ENCODE data around the gene COLGALT1.
A peak's percentile ranks its signal among the peaks of the same experiment; 100 is the strongest.
"Not testable (repeated sequence)": the region's sequence is repeated elsewhere in the genome, so short reads cannot be mapped to it uniquely, and the experiment has no call there.

COLGALT1 gene

GRCh38 chr19:17555480-17555928, at the start of gene COLGALT1:
TSS of gene COLGALT1 (plus strand) at chr19:17555649. CDS start at chr19:17555714, 65 bp downstream.
- Histone ChIP-seq H3K27ac (ENCODE audit: low read depth, low read length) (peak within 1 kb of the TSS; percentile 47), H3K4me1 (ENCODE audit: control insufficient read depth, insufficient read depth, low read length, unreplicated experiment) (peaks cover 28% of the 10 kb centered on the region), H3K36me3 (ENCODE audit: insufficient read depth, low read length) (no peaks in the 10 kb centered on the region)

GRCh38 chr19:17506745-17507144, 48.7 kb upstream of the COLGALT1 start:
- H3K27ac ChIP-seq (ENCODE audit: low read depth, low read length): no peak overlapping the region
- peaks cover 7% of the 10 kb centered on the region for H3K4me1 ChIP-seq (ENCODE audit: control insufficient read depth, insufficient read depth, low read length, unreplicated experiment)
- H2AFZ ChIP-seq (ENCODE audit: low read length, unreplicated experiment): no peak overlapping the region
- H3K79me2 ChIP-seq (ENCODE audit: control insufficient read depth, insufficient read depth, low read length, unreplicated experiment): peaks cover 36% of the 10 kb centered on the region
- no peaks in the 10 kb centered on the region for H3K36me3 ChIP-seq (ENCODE audit: insufficient read depth, low read length)
- no peaks in the 10 kb centered on the region for H3K27me3 ChIP-seq (ENCODE audit: insufficient read depth, low read length)
- no peak overlapping the region for H3K4me3 ChIP-seq (ENCODE audit: low read depth, low read length)

More at GRCh38 chr19:17555480-17555928, at the start of gene COLGALT1:
- Histone ChIP-seq H2AFZ (ENCODE audit: low read length, unreplicated experiment) (peak within 1 kb of the TSS; percentile 95), H3K27me3 (ENCODE audit: insufficient read depth, low read length) (no peaks in the 10 kb centered on the region), H3K4me3 (ENCODE audit: low read depth, low read length) (peak within 1 kb of the TSS; percentile 98), H3K79me2 (ENCODE audit: control insufficient read depth, insufficient read depth, low read length, unreplicated experiment) (peaks cover 19% of the 10 kb centered on the region)

- not testable (repeated sequence) for H3K36me3 ChIP-seq (ENCODE audit: insufficient read depth, low read length); H3K27me3 ChIP-seq (ENCODE audit: insufficient read depth, low read length); H3K4me1 ChIP-seq (ENCODE audit: control insufficient read depth, insufficient read depth, low read length, unreplicated experiment); H2AFZ ChIP-seq (ENCODE audit: low read length, unreplicated experiment)
- H3K4me3 ChIP-seq (ENCODE audit: low read depth, low read length): peak overlapping the region; percentile 65; the same call in 1 of the 2 replicates
- H3K79me2 ChIP-seq (ENCODE audit: control insufficient read depth, insufficient read depth, low read length, unreplicated experiment): peaks cover 41% of the 10 kb centered on the region
- peak overlapping the region; percentile 100 for H3K27ac ChIP-seq (ENCODE audit: low read depth, low read length)
Measured at GRCh38 chr19:17508558-17508933, 46.9 kb upstream of the COLGALT1 start.

- H2AFZ ChIP-seq (ENCODE audit: low read length, unreplicated experiment): no peak overlapping the region
Measured at GRCh38 chr19:17510220-17510993, 45.0 kb upstream of the COLGALT1 start.

GRCh38 chr19:17511724-17512573, 43.5 kb upstream of the COLGALT1 start:
- peak overlapping the region; percentile 86 for H3K4me3 ChIP-seq (ENCODE audit: low read depth, low read length)
- peaks cover 7% of the 10 kb centered on the region for H3K4me1 ChIP-seq (ENCODE audit: control insufficient read depth, insufficient read depth, low read length, unreplicated experiment)
- H3K27ac ChIP-seq (ENCODE audit: low read depth, low read length): peak overlapping the region; percentile 85
- peaks cover 29% of the 10 kb centered on the region for H3K79me2 ChIP-seq (ENCODE audit: control insufficient read depth, insufficient read depth, low read length, unreplicated experiment)
- H2AFZ ChIP-seq (ENCODE audit: low read length, unreplicated experiment): peak overlapping the region; percentile 83
- H3K27me3 ChIP-seq (ENCODE audit: insufficient read depth, low read length): no peaks in the 10 kb centered on the region
- peaks cover 11% of the 10 kb centered on the region; the same call in 1 of the 2 replicates for H3K36me3 ChIP-seq (ENCODE audit: insufficient read depth, low read length)

More at GRCh38 chr19:17510220-17510993, 45.0 kb upstream of the COLGALT1 start:
- Histone ChIP-seq H3K27ac (ENCODE audit: low read depth, low read length) (peak overlapping the region; percentile 85), H3K4me3 (ENCODE audit: low read depth, low read length) (peak overlapping the region; percentile 86), H3K36me3 (ENCODE audit: insufficient read depth, low read length) (peaks cover 3% of the 10 kb centered on the region; the same call in 1 of the 2 replicates), H3K4me1 (ENCODE audit: control insufficient read depth, insufficient read depth, low read length, unreplicated experiment) (peaks cover 7% of the 10 kb centered on the region), H3K79me2 (ENCODE audit: control insufficient read depth, insufficient read depth, low read length, unreplicated experiment) (peaks cover 37% of the 10 kb centered on the region), H3K27me3 (ENCODE audit: insufficient read depth, low read length) (no peaks in the 10 kb centered on the region)

GRCh38 chr19:17512574-17512939, 42.9 kb upstream of the COLGALT1 start:
- Histone ChIP-seq H3K36me3 (ENCODE audit: insufficient read depth, low read length) (peaks cover 16% of the 10 kb centered on the region), H3K27me3 (ENCODE audit: insufficient read depth, low read length) (no peaks in the 10 kb centered on the region), H3K4me1 (ENCODE audit: control insufficient read depth, insufficient read depth, low read length, unreplicated experiment) (peaks cover 7% of the 10 kb centered on the region), H3K4me3 (ENCODE audit: low read depth, low read length) (peak overlapping the region; percentile 86), H3K27ac (ENCODE audit: low read depth, low read length) (no peak overlapping the region), H2AFZ (ENCODE audit: low read length, unreplicated experiment) (no peak overlapping the region), H3K79me2 (ENCODE audit: control insufficient read depth, insufficient read depth, low read length, unreplicated experiment) (peaks cover 28% of the 10 kb centered on the region)

GRCh38 chr19:17515408-17516149, 39.9 kb upstream of the COLGALT1 start:
- Histone ChIP-seq H3K4me1 (ENCODE audit: control insufficient read depth, insufficient read depth, low read length, unreplicated experiment) (no peaks in the 10 kb centered on the region), H3K79me2 (ENCODE audit: control insufficient read depth, insufficient read depth, low read length, unreplicated experiment) (peaks cover 12% of the 10 kb centered on the region), H2AFZ (ENCODE audit: low read length, unreplicated experiment) (no peak overlapping the region), H3K27ac (ENCODE audit: low read depth, low read length) (no peak overlapping the region), H3K4me3 (ENCODE audit: low read depth, low read length) (no peak overlapping the region), H3K27me3 (ENCODE audit: insufficient read depth, low read length) (no peaks in the 10 kb centered on the region), H3K36me3 (ENCODE audit: insufficient read depth, low read length) (peaks cover 23% of the 10 kb centered on the region)

GRCh38 chr19:17517898-17518297, 37.6 kb upstream of the COLGALT1 start:
- H3K4me3 ChIP-seq (ENCODE audit: low read depth, low read length): no peak overlapping the region
- no peaks in the 10 kb centered on the region for H3K27me3 ChIP-seq (ENCODE audit: insufficient read depth, low read length)
- no peak overlapping the region for H2AFZ ChIP-seq (ENCODE audit: low read length, unreplicated experiment)
- peaks cover 23% of the 10 kb centered on the region for H3K36me3 ChIP-seq (ENCODE audit: insufficient read depth, low read length)
- no peaks in the 10 kb centered on the region for H3K4me1 ChIP-seq (ENCODE audit: control insufficient read depth, insufficient read depth, low read length, unreplicated experiment)
- H3K79me2 ChIP-seq (ENCODE audit: control insufficient read depth, insufficient read depth, low read length, unreplicated experiment): peaks cover 1% of the 10 kb centered on the region
- no peak overlapping the region for H3K27ac ChIP-seq (ENCODE audit: low read depth, low read length)

- H3K79me2 ChIP-seq (ENCODE audit: control insufficient read depth, insufficient read depth, low read length, unreplicated experiment); H3K27me3 ChIP-seq (ENCODE audit: insufficient read depth, low read length); H3K27ac ChIP-seq (ENCODE audit: low read depth, low read length); H2AFZ ChIP-seq (ENCODE audit: low read length, unreplicated experiment); H3K4me3 ChIP-seq (ENCODE audit: low read depth, low read length); H3K4me1 ChIP-seq (ENCODE audit: control insufficient read depth, insufficient read depth, low read length, unreplicated experiment): not testable (repeated sequence)
- peaks cover 23% of the 10 kb centered on the region for H3K36me3 ChIP-seq (ENCODE audit: insufficient read depth, low read length)
Measured at GRCh38 chr19:17518654-17519053, 36.8 kb upstream of the COLGALT1 start.

- H3K79me2 ChIP-seq (ENCODE audit: control insufficient read depth, insufficient read depth, low read length, unreplicated experiment): no peaks in the 10 kb centered on the region
- H3K4me1 ChIP-seq (ENCODE audit: control insufficient read depth, insufficient read depth, low read length, unreplicated experiment): no peaks in the 10 kb centered on the region
- H3K36me3 ChIP-seq (ENCODE audit: insufficient read depth, low read length): peaks cover 23% of the 10 kb centered on the region
- no peaks in the 10 kb centered on the region for H3K27me3 ChIP-seq (ENCODE audit: insufficient read depth, low read length)
- H3K27ac ChIP-seq (ENCODE audit: low read depth, low read length): no peak overlapping the region
- H3K4me3 ChIP-seq (ENCODE audit: low read depth, low read length): no peak overlapping the region
- no peak overlapping the region for H2AFZ ChIP-seq (ENCODE audit: low read length, unreplicated experiment)
Measured at GRCh38 chr19:17519967-17520366, 35.5 kb upstream of the COLGALT1 start.
